Stimulated activated naive CD8-positive, alpha-beta T cell treated with anti-CD3 and anti-CD28 coated beads, Interleukin-15, amount 100 ng/mL, for 72 hours (primary cell): Measurements from ENCODE around the gene LRIT1.
A peak's percentile ranks its signal among the peaks of the same experiment; 100 is the strongest.

Experiments
- ATAC-seq: fragments of 150-1000 bp; cut with Tn5 transposase; 2 replicates; pipeline ENCODE4 v1.10.0; 2021; ENCODE audit warnings: mild to moderate bottlenecking, moderate library complexity
- DNase-seq, 2 donors: peaks; one replicate each; pipeline ENCODE4 v3.0.0; 2021 to 2022
- H3K27ac Mint-ChIP-seq, 2 donors: one replicate each; pipeline ENCODE4 v1.8.0; 2022; ENCODE audit warnings: mild to moderate bottlenecking in 2 of 2, mixed read lengths in 2 of 2, moderate library complexity in 2 of 2
- H3K27me3 Mint-ChIP-seq: one replicate; pipeline ENCODE4 v1.8.0; 2022; ENCODE audit warnings: mixed read lengths
- H3K4me1 Mint-ChIP-seq: one replicate; pipeline ENCODE4 v1.8.0; 2022; ENCODE audit warnings: mild to moderate bottlenecking, mixed read lengths
- H3K4me3 Mint-ChIP-seq, 2 donors: one replicate each; pipeline ENCODE4 v1.8.0; 2022; ENCODE audit warnings: mild to moderate bottlenecking in 2 of 2, mixed read lengths in 2 of 2, moderate library complexity in 1 of 2
- H3K9me3 Mint-ChIP-seq, 2 donors: one replicate each; pipeline ENCODE4 v1.8.0; 2022; ENCODE audit warnings: mixed read lengths in 2 of 2

LRIT1 gene

GRCh38 chr10:84208023-84208422, 33.3 kb downstream of the LRIT1 start:
- Mint-ChIP-seq H3K9me3 (no peaks in the 10 kb centered on the region), H3K27ac (no peak overlapping the region), H3K4me1 (no peaks in the 10 kb centered on the region), H3K4me3 (no peak overlapping the region), H3K27me3 (no peaks in the 10 kb centered on the region)
- DNase-seq (no peak), ATAC-seq (no peak)

GRCh38 chr10:84205853-84206525, 35.4 kb downstream of the LRIT1 start:
- ATAC-seq, result no peak
- DNase-seq, result no peak
- Mint-ChIP-seq H3K4me1 (no peaks in the 10 kb centered on the region), H3K4me3 (no peak overlapping the region), H3K27me3 (no peaks in the 10 kb centered on the region), H3K9me3 (no peaks in the 10 kb centered on the region), H3K27ac (no peak overlapping the region)

- Mint-ChIP-seq H3K4me1 (no peaks in the 10 kb centered on the region), H3K9me3 (no peaks in the 10 kb centered on the region), H3K4me3 (no peak overlapping the region), H3K27me3 (no peaks in the 10 kb centered on the region), H3K27ac (no peak overlapping the region)
- DNase-seq, result peak; percentile 53 to 60
- ATAC-seq, result peak; percentile 68
Measured at GRCh38 chr10:84205049-84205852, 36.1 kb downstream of the LRIT1 start.

GRCh38 chr10:84204610-84205009, 36.7 kb downstream of the LRIT1 start:
- H3K27ac Mint-ChIP-seq, result no peak overlapping the region

GRCh38 chr10:84204122-84204521, 37.2 kb downstream of the LRIT1 start:
- Mint-ChIP-seq H3K9me3 (no peaks in the 10 kb centered on the region), H3K27ac (no peak overlapping the region), H3K4me3 (no peak overlapping the region), H3K27me3 (no peaks in the 10 kb centered on the region), H3K4me1 (no peaks in the 10 kb centered on the region)
- no peak for DNase-seq
- ATAC-seq, result peak; percentile 46

More at GRCh38 chr10:84204610-84205009, 36.7 kb downstream of the LRIT1 start:
- ATAC-seq, result no peak
- H3K27me3 Mint-ChIP-seq, result no peaks in the 10 kb centered on the region
- H3K4me3 Mint-ChIP-seq, result no peak overlapping the region
- H3K9me3 Mint-ChIP-seq, result no peaks in the 10 kb centered on the region
- no peak for DNase-seq
- no peaks in the 10 kb centered on the region for H3K4me1 Mint-ChIP-seq

- ATAC-seq, result no peak
- H3K27me3 Mint-ChIP-seq, result peaks cover under 1% of the 10 kb centered on the region
- H3K4me1 Mint-ChIP-seq, result no peaks in the 10 kb centered on the region
- H3K27ac Mint-ChIP-seq, result no peak overlapping the region
- no peak overlapping the region for H3K4me3 Mint-ChIP-seq
- no peak for DNase-seq
- H3K9me3 Mint-ChIP-seq, result no peaks in the 10 kb centered on the region
Measured at GRCh38 chr10:84202349-84202748, 39.0 kb downstream of the LRIT1 start.

- Mint-ChIP-seq H3K27me3 (peaks cover 8% of the 10 kb centered on the region), H3K9me3 (no peaks in the 10 kb centered on the region), H3K4me1 (no peaks in the 10 kb centered on the region), H3K27ac (no peak overlapping the region), H3K4me3 (no peak overlapping the region)
- no peak for DNase-seq
- ATAC-seq, result no peak
Measured at GRCh38 chr10:84201682-84202081, 39.7 kb downstream of the LRIT1 start.

- no peak for ATAC-seq
- Mint-ChIP-seq H3K4me1 (no peaks in the 10 kb centered on the region), H3K27ac (no peak overlapping the region)
Measured at GRCh38 chr10:84201244-84201606, 40.1 kb downstream of the LRIT1 start.

GRCh38 chr10:84200537-84201243, 40.7 kb downstream of the LRIT1 start:
- H3K27ac Mint-ChIP-seq, result peak overlapping the region in 1 of 2 donors; percentile 28
- no peaks in the 10 kb centered on the region for H3K9me3 Mint-ChIP-seq
- no peak for DNase-seq
- no peak for ATAC-seq
- H3K4me3 Mint-ChIP-seq, result no peak overlapping the region
- peaks cover 18% of the 10 kb centered on the region for H3K27me3 Mint-ChIP-seq
- no peaks in the 10 kb centered on the region for H3K4me1 Mint-ChIP-seq

More at GRCh38 chr10:84201244-84201606, 40.1 kb downstream of the LRIT1 start:
- peaks cover 12% of the 10 kb centered on the region for H3K27me3 Mint-ChIP-seq
- H3K9me3 Mint-ChIP-seq, result no peaks in the 10 kb centered on the region
- no peak for DNase-seq
- H3K4me3 Mint-ChIP-seq, result no peak overlapping the region

- Mint-ChIP-seq H3K27ac (no peak overlapping the region), H3K27me3 (peaks cover 40% of the 10 kb centered on the region), H3K9me3 (no peaks in the 10 kb centered on the region), H3K4me1 (no peaks in the 10 kb centered on the region), H3K4me3 (no peak overlapping the region)
- DNase-seq (no peak), ATAC-seq (no peak)
Measured at GRCh38 chr10:84198206-84198915, 43.0 kb downstream of the LRIT1 start.

GRCh38 chr10:84197643-84198042, 43.7 kb downstream of the LRIT1 start:
- DNase-seq, result no peak
- Mint-ChIP-seq H3K27me3 (peaks cover 46% of the 10 kb centered on the region), H3K4me3 (no peak overlapping the region), H3K9me3 (no peaks in the 10 kb centered on the region), H3K4me1 (no peaks in the 10 kb centered on the region), H3K27ac (no peak overlapping the region)
- ATAC-seq, result no peak

GRCh38 chr10:84196941-84197340, 44.4 kb downstream of the LRIT1 start:
- no peaks in the 10 kb centered on the region for H3K9me3 Mint-ChIP-seq
- H3K4me3 Mint-ChIP-seq, result no peak overlapping the region
- H3K4me1 Mint-ChIP-seq, result no peaks in the 10 kb centered on the region
- DNase-seq (no peak), ATAC-seq (no peak)
- peaks cover 46% of the 10 kb centered on the region for H3K27me3 Mint-ChIP-seq
- H3K27ac Mint-ChIP-seq, result no peak overlapping the region

- Mint-ChIP-seq H3K27ac (peak overlapping the region in 1 of 2 donors; percentile 30), H3K9me3 (no peaks in the 10 kb centered on the region), H3K4me3 (no peak overlapping the region), H3K27me3 (peaks cover 46% of the 10 kb centered on the region), H3K4me1 (peaks cover 4% of the 10 kb centered on the region)
- ATAC-seq (no peak), DNase-seq (no peak)
Measured at GRCh38 chr10:84196083-84196482, 45.3 kb downstream of the LRIT1 start.

- Mint-ChIP-seq H3K4me3 (peak overlapping the region; percentile 42 to 77), H3K9me3 (no peaks in the 10 kb centered on the region), H3K27ac (no peak overlapping the region), H3K27me3 (peaks cover 46% of the 10 kb centered on the region), H3K4me1 (peaks cover 13% of the 10 kb centered on the region)
- DNase-seq (no peak), ATAC-seq (peak; percentile 8)
Measured at GRCh38 chr10:84195044-84195830, 46.1 kb downstream of the LRIT1 start.
